ENCODE measurements around the gene EFNA5.

The EFNA5 gene

GRCh38 chr5:107414802-107415201 is 255.9 kb downstream of the EFNA5 start:
- H3K27me3 ChIP-seq (ENCODE audit: insufficient read depth, low read depth, severe bottlenecking) = no peaks in the 10 kb centered on the region
- no peaks in the 10 kb centered on the region for H3K36me3 ChIP-seq
- H3K4me3 ChIP-seq (ENCODE audit: low read depth, low read length) = no peak overlapping the region
- TF ChIP-seq, protein P1, sequence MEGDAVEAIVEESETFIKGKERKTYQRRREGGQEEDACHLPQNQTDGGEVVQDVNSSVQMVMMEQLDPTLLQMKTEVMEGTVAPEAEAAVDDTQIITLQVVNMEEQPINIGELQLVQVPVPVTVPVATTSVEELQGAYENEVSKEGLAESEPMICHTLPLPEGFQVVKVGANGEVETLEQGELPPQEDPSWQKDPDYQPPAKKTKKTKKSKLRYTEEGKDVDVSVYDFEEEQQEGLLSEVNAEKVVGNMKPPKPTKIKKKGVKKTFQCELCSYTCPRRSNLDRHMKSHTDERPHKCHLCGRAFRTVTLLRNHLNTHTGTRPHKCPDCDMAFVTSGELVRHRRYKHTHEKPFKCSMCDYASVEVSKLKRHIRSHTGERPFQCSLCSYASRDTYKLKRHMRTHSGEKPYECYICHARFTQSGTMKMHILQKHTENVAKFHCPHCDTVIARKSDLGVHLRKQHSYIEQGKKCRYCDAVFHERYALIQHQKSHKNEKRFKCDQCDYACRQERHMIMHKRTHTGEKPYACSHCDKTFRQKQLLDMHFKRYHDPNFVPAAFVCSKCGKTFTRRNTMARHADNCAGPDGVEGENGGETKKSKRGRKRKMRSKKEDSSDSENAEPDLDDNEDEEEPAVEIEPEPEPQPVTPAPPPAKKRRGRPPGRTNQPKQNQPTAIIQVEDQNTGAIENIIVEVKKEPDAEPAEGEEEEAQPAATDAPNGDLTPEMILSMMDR (IDR thresholded peaks at IDR 0.05; ENCODE audit: low read depth, low read length) = no peak
- H3K9me3 ChIP-seq (ENCODE audit: severe bottlenecking) = no peaks in the 10 kb centered on the region
- H3K27ac ChIP-seq = no peak overlapping the region
- DNase-seq = no peak

DNA sequence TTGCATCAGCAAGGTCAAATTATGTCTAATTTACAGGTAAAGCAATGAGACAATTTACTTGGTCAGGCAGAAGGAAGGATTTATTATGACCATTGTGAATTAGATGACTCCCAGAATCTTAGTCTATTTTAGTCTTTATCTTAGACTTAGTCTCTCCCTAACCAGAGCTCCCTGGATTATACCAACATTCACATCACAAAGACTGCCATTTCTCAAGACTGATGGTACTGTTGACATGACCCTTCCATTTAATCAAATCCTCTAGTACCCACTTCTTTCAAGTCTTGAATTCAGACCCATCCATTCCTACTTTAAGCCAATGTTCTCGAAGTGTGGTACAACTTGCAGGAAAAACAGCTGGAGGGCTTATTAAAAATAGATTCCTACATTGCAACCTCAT is 257.0 kb downstream of the EFNA5 start:
- Histone ChIP-seq H3K27ac (no peak overlapping the region), H3K36me3 (no peaks in the 10 kb centered on the region), H3K27me3 (ENCODE audit: insufficient read depth, low read depth, severe bottlenecking) (no peaks in the 10 kb centered on the region), H3K9me3 (ENCODE audit: severe bottlenecking) (no peaks in the 10 kb centered on the region), H3K4me3 (ENCODE audit: low read depth, low read length) (no peak overlapping the region)
- TF ChIP-seq, protein P1 (IDR thresholded peaks at IDR 0.05; ENCODE audit: low read depth, low read length) = no peak
- no peak for DNase-seq

DNA sequence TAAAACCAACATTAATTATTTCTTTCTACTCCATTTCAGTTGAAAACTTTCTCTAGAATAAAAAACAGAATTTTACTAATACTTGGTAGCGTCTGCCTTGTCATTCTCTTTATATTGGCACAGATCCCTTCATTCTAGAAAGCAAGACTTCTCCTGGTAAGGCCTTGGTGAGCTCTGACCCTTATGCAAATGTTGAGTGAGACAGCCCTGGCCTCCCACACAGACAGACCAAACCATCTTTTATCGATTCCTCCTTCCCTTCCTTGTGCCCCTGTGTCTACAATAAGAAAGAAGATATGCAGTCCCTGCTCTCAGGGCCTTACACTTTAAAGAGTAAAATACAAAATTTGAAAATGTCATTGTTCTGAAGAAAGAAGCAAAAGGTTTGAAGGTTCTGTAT is 262.2 kb downstream of the EFNA5 start:
- no peak overlapping the region for H3K4me3 ChIP-seq (ENCODE audit: low read depth, low read length)
- H3K36me3 ChIP-seq = no peaks in the 10 kb centered on the region
- no peaks in the 10 kb centered on the region for H3K27me3 ChIP-seq (ENCODE audit: insufficient read depth, low read depth, severe bottlenecking)
- no peak overlapping the region for H3K27ac ChIP-seq
- TF ChIP-seq, protein P1 (IDR thresholded peaks at IDR 0.05; ENCODE audit: low read depth, low read length) = no peak
- DNase-seq = no peak
- H3K9me3 ChIP-seq (ENCODE audit: severe bottlenecking) = no peaks in the 10 kb centered on the region

GRCh38 chr5:107407713-107408298 is 262.9 kb downstream of the EFNA5 start:
- Histone ChIP-seq H3K27me3 (ENCODE audit: insufficient read depth, low read depth, severe bottlenecking) (no peaks in the 10 kb centered on the region), H3K27ac (no peak overlapping the region), H3K36me3 (no peaks in the 10 kb centered on the region), H3K4me3 (ENCODE audit: low read depth, low read length) (no peak overlapping the region), H3K9me3 (ENCODE audit: severe bottlenecking) (no peaks in the 10 kb centered on the region)
- no peak for DNase-seq
- TF ChIP-seq, protein P1 (IDR thresholded peaks at IDR 0.05; ENCODE audit: low read depth, low read length) = no peak

GRCh38 chr5:107404595-107405374 is 266.0 kb downstream of the EFNA5 start:
- no peak overlapping the region for H3K27ac ChIP-seq

More at GRCh38 chr5:107404595-107405374, 266.0 kb downstream of the EFNA5 start:
- Histone ChIP-seq H3K9me3 (ENCODE audit: severe bottlenecking) (no peaks in the 10 kb centered on the region), H3K27me3 (ENCODE audit: insufficient read depth, low read depth, severe bottlenecking) (no peaks in the 10 kb centered on the region), H3K36me3 (no peaks in the 10 kb centered on the region), H3K4me3 (ENCODE audit: low read depth, low read length) (no peak overlapping the region)
- DNase-seq = no peak
- TF ChIP-seq, protein P1 (IDR thresholded peaks at IDR 0.05; ENCODE audit: low read depth, low read length) = no peak

All from WERI-Rb-1 (cell line).